ENCODE data around the gene CADM2. TPM values are rescaled to one million over a fixed set of nuclear protein-coding genes. Genes with fewer than 3 reads are reported as not detected.

CADM2 gene
- total RNA-seq, 1 experiment from 2014 or later = 10.9 TPM

- H2BK20ac ChIP-seq (ENCODE audit: low read depth, low read length, poor library complexity, severe bottlenecking) = no peak overlapping the region
- H2AFZ ChIP-seq (ENCODE audit: low read length) = no peak overlapping the region
- H3K4me2 ChIP-seq (ENCODE audit: insufficient read depth, insufficient read length, low read length) = no peak overlapping the region
- Mint-ChIP-seq H3K27ac (no peak overlapping the region; a peak in 1 of 7 replicates), H3K9me3 (no peaks in the 10 kb centered on the region), H3K4me3 (no peak overlapping the region), H3K4me1 (peaks cover 4 to 8% of the 10 kb centered on the region in 2 experiments), H3K36me3 (ENCODE audit: insufficient read depth in 1 of 3, low read depth in 3 of 3) (no peaks in the 10 kb centered on the region), H3K27me3 (ENCODE audit: low read depth) (no peaks in the 10 kb centered on the region)
- H2BK15ac ChIP-seq (ENCODE audit: low read depth, low read length) = no peak overlapping the region
- no peak overlapping the region for H3K56ac ChIP-seq (ENCODE audit: insufficient read length, low read depth, low read length)
- H2BK120ac ChIP-seq (ENCODE audit: low read depth, low read length, poor library complexity, severe bottlenecking) = no peak overlapping the region
- H3K9ac ChIP-seq (ENCODE audit: extremely low read depth, insufficient read length, low read length) = no peak overlapping the region
- H4K20me1 ChIP-seq (ENCODE audit: control insufficient read depth, insufficient read depth, insufficient read length) = no peaks in the 10 kb centered on the region
- H2BK12ac ChIP-seq (ENCODE audit: insufficient read length, low read depth, low read length) = no peak overlapping the region
- H4K5ac ChIP-seq (ENCODE audit: insufficient read length, low read depth, low read length) = no peak overlapping the region
- H3K27ac ChIP-seq (ENCODE audit: insufficient read length, low read depth, low read length) = no peak overlapping the region
- H3K23me2 ChIP-seq (ENCODE audit: insufficient read length, low read depth, low read length, poor library complexity, severe bottlenecking) = no peaks in the 10 kb centered on the region
- H3K79me2 ChIP-seq (ENCODE audit: insufficient read depth, low read length) = no peaks in the 10 kb centered on the region
- no peaks in the 10 kb centered on the region for H3K79me1 ChIP-seq (ENCODE audit: insufficient read depth, low read depth, low read length, poor library complexity, severe bottlenecking)
- no CpG with 5 or more reads among the region's 1 CpG for WGBS (ENCODE audit: extremely low coverage, insufficient read length, low lambda C conversion rate)
- no peak overlapping the region for H3K4ac ChIP-seq (ENCODE audit: low read depth, low read length)
- DNase-seq = no peak
- H3K27me3 ChIP-seq (ENCODE audit: insufficient read depth, low read length) = no peaks in the 10 kb centered on the region
- H2AK5ac ChIP-seq (ENCODE audit: insufficient read length, low read length) = no peak overlapping the region
- H3K18ac ChIP-seq (ENCODE audit: insufficient read length, low read depth, low read length) = no peak overlapping the region
- H3T11ph ChIP-seq (ENCODE audit: low read length) = no peak overlapping the region
- H4K91ac ChIP-seq (ENCODE audit: insufficient read length, low read depth, low read length) = no peak overlapping the region
- no peaks in the 10 kb centered on the region for H3K9me3 ChIP-seq (ENCODE audit: control insufficient read depth, low read depth, low read length)
- no peak overlapping the region for H3K23ac ChIP-seq (ENCODE audit: insufficient read length, low read depth, low read length)
- no peak overlapping the region for H4K8ac ChIP-seq (replicated peaks; ENCODE audit: insufficient read length, low read depth, low read length)
- H3K14ac ChIP-seq (ENCODE audit: insufficient read depth, low read length) = no peak overlapping the region
- TF ChIP-seq CTCF (conservative IDR thresholded peaks at IDR 0.05) = no peak
- H3K4me1 ChIP-seq (ENCODE audit: insufficient read depth, low read length) = no peaks in the 10 kb centered on the region
- H2BK5ac ChIP-seq (ENCODE audit: insufficient read length, low read length) = no peak overlapping the region
Measured at GRCh38 chr3:85170646-85171045, 211.9 kb downstream of the CADM2 start.

Measured in H9 (cell line).